A549 (cell line): ENCODE data around the gene SYTL1. TPM values are rescaled to one million over a fixed set of nuclear protein-coding genes. Genes with fewer than 3 reads are reported as not detected.

Experiments used
- ATAC-seq, 2 experiments: fragments of 200-7000 bp in 1 of 2; fragments of >200 bp in 1 of 2; cut with Nextera tagmentation in 1 of 2; cut with Tn5 transposase in 1 of 2; 3 replicates each; pipeline versions ENCODE4 v1.8.0 to v1.9.1; 2018 to 2020; ENCODE audit warnings: mild to moderate bottlenecking in 1 of 2, moderate library complexity in 1 of 2
- CTCF ChIA-PET: fragments of 300-600 bp; sonication (Branson Sonifier 250); formaldehyde crosslinking; extraction: SDS; loops from one replicate; lab custom pipeline; 2021; ENCODE audit warnings: antibody characterized with exemption, inconsistent platforms; lab: Yijun Ruan, JAX
- POLR2A ChIA-PET: fragments of 350-600 bp; formaldehyde crosslinking; extraction: SDS; loops from one replicate; lab custom pipeline; 2021; ENCODE audit warnings: antibody characterized with exemption, inconsistent platforms; lab: Yijun Ruan, JAX
- DNase-seq, 2 experiments: peaks; one replicate each; pipeline versions ENCODE4 v3.0.0 to v3.0.0-alpha.2; 2011 to 2016; ENCODE audit warnings: low read depth in 1 of 2, low spot score in 1 of 2
- FAIRE-seq: peaks from 2 replicates; lab custom pipeline; 2011; peaks lifted over from hg19 to GRCh38; lab: Jason Lieb, UNC
- H3K27ac ChIP-seq, 2 experiments: fragments of >200 bp; sonication (Bioruptor Twin); formaldehyde crosslinking; 3 replicates each; pipeline ENCODE4 v1.5.1; 2016 to 2017
- H3K4me1 ChIP-seq: fragments of >200 bp; sonication (Bioruptor Twin); formaldehyde crosslinking; 3 replicates; pipeline ENCODE4 v1.6.1; 2016
- H3K4me2 ChIP-seq: fragments of >200 bp; sonication (Bioruptor Twin); formaldehyde crosslinking; 3 replicates; pipeline ENCODE4 v1.6.1; 2016
- H3K4me3 ChIP-seq: fragments of >200 bp; sonication (Bioruptor Twin); formaldehyde crosslinking; 3 replicates; pipeline ENCODE4 v1.5.1; 2016
- H3K9me3 ChIP-seq: fragments of >200 bp; sonication (Bioruptor Twin); formaldehyde crosslinking; 3 replicates; pipeline ENCODE4 v1.6.1; 2016
- E2F6 ChIP-seq: IDR thresholded peaks from 2 replicates; pipeline ENCODE4 v1.6.1; 2012; ENCODE audit warnings: low read depth, borderline replicate concordance
- EP300 ChIP-seq, 2 experiments: fragments of >200 bp; sonication (Bioruptor Twin); formaldehyde crosslinking; IDR thresholded peaks; 2 replicates in 1 of 2; 3 replicates in 1 of 2; pipeline ENCODE4 v1.6.1; 2016 to 2017
- MAX ChIP-seq: IDR thresholded peaks from 2 replicates; pipeline ENCODE4 v1.6.1; 2012
- MAZ ChIP-seq: fragments of 150-350 bp; IDR thresholded peaks from 2 replicates; pipeline ENCODE4 v1.6.1; 2014; ENCODE audit warnings: antibody characterized with exemption, low read depth, low read length, borderline replicate concordance
- NFE2L2 ChIP-seq: fragments of 150-350 bp; conservative IDR thresholded peaks from 2 replicates; pipeline ENCODE4 v1.6.1; 2014; ENCODE audit warnings: low read length
- NPAS2 ChIP-seq: fragments of 250-450 bp; sonication (Bioruptor Pico); IDR thresholded peaks from 2 replicates; pipeline ENCODE4 v1.8.0; 2022; ENCODE audit warnings: mild to moderate bottlenecking, moderate library complexity, borderline replicate concordance
- PHF8 ChIP-seq: fragments of 200-600 bp; sonication (generic); IDR thresholded peaks from 2 replicates; pipeline ENCODE4 v1.6.1; 2016; ENCODE audit warnings: low read depth, mild to moderate bottlenecking, antibody characterized with exemption, moderate library complexity, borderline replicate concordance
- RARB ChIP-seq: fragments of 250-450 bp; sonication (Bioruptor Pico); IDR thresholded peaks from 2 replicates; pipeline ENCODE4 v1.8.0; 2021; ENCODE audit warnings: mild to moderate bottlenecking, moderate library complexity
- RCOR1 ChIP-seq: fragments of 150-350 bp; IDR thresholded peaks from 2 replicates; pipeline ENCODE4 v1.6.1; 2014; ENCODE audit warnings: antibody characterized with exemption, low read length, low read depth
- TP53 ChIP-seq: fragments of 250-450 bp; sonication (Bioruptor Pico); IDR thresholded peaks from 2 replicates; pipeline ENCODE4 v1.5.0; 2021; ENCODE audit warnings: mild to moderate bottlenecking, moderate library complexity
- ZFP36 ChIP-seq: fragments of 450-650 bp; IDR thresholded peaks from 2 replicates; pipeline ENCODE4 v1.6.1; 2014; ENCODE audit warnings: borderline replicate concordance; ENCODE audit not compliant: partially characterized antibody
- WGBS: methylation state at CpG from one replicate; pipeline ENCODE4 v1.1.6; 2017; ENCODE audit errors: missing lambda C conversion rate; 5-methylcytosine and 5-hydroxymethylcytosine counted together
- polyA plus RNA-seq, 4 experiments: library from polyadenylated mRNA; depleted of rRNA in 3 of 4; stranded (reverse); fragments of >200 nt; fragmentation: RNase III in 1 of 4; extraction: RNeasy Plus Mini Kit Qiagen cat#74134 plus additional on column Dnase treatment in 1 of 4; gene quantifications; 2 replicates in 3 of 4; 3 replicates in 1 of 4; pipeline ENCODE4 v1.2.3, GENCODE V29; 2011 to 2017
- TF ChIP-seq, protein P1 (sequence below): fragments of 150-350 bp; IDR thresholded peaks from 2 replicates; pipeline ENCODE4 v1.6.1; 2014; ENCODE audit warnings: low read depth, mild to moderate bottlenecking, low read length

The SYTL1 gene
- polyA plus RNA-seq, 2 of the 4 experiments (the other 2 are of a cell fraction), result 0.76 to 0.80 TPM

- POLR2A ChIA-PET, result no interaction called here
- Histone ChIP-seq H3K4me1 (peaks cover 25% of the 10 kb centered on the region), H3K4me2 (no peak overlapping the region), H3K9me3 (no peaks in the 10 kb centered on the region), H3K4me3 (no peak overlapping the region), H3K27ac (no peak overlapping the region)
- CTCF ChIA-PET, result interaction anchor here (0.9 to 7.2 kb wide), 5 partner anchors 12 to 301 kb away, joined by 3 to 41 read pairs (median 3); no protein-coding TSS in a partner anchor
- DNase-seq (no peak), ATAC-seq (no peak), FAIRE-seq (no peak)
- 91% methylated on average over 7 of the region's 8 CpGs for WGBS
- TF ChIP-seq RARB (CRISPR knock-in tag) (no peak), PHF8 (no peak), EP300 (IDR thresholded peaks at IDR 0.05) (no peak), NPAS2 (CRISPR knock-in tag) (no peak), ZFP36 (no peak), RCOR1 (no peak)
Observed at GRCh38 chr1:27346357-27346756, 4.5 kb downstream of the SYTL1 start.

DNA sequence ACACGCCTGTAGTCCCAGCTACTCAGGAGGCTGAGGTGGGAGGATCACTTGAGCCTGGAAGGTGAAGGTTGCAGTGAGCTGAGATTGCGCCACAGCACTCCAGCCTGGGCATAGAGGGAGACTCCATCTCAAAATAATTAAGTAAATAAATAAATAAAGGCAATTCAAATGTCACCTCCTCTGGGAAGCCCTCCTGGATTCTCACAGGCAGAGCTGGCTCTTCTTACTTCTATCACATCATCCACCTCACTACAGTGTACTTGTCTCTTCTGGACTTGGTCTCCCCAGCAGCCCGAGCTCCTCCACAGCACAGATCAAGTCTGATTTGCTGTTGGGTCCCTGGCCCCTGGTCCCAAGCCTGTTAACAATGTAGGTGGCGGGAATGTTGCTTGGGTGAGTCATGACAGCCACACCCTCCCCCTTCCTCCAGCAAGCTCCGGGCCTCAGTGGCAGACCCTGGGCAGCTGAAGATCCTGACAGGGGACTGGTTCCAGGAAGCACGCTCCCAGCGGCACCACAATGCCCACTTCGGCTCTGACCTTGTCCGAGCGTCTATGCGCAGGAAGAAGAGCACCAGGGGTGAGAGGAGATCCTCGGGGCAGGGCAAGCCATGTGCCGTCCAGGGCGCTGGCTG is 5.3 kb downstream of the SYTL1 start:
- ChIA-PET POLR2A (no interaction called here), CTCF (interaction anchor here (0.7 to 7.2 kb wide), 5 partner anchors 11 to 63 kb away, joined by 3 to 41 read pairs (median 3); no protein-coding TSS in a partner anchor)
- peaks cover 18% of the 10 kb centered on the region for H3K4me1 ChIP-seq
- no peak for DNase-seq
- TF ChIP-seq ZFP36 (peak; percentile 95), NFE2L2 (no peak), EP300 (IDR thresholded peaks at IDR 0.05) (no peak), RARB (CRISPR knock-in tag) (no peak)
- H3K9me3 ChIP-seq, result no peaks in the 10 kb centered on the region
- no peak for FAIRE-seq
- WGBS, result 91% methylated on average over 12 of the region's 14 CpGs
- peak overlapping the region in 1 of 2 experiments; percentile 32; a peak in 2 of 6 replicates for H3K27ac ChIP-seq
- H3K4me3 ChIP-seq, result no peak overlapping the region
- ATAC-seq, result no peak
- H3K4me2 ChIP-seq, result no peak overlapping the region

- Histone ChIP-seq H3K9me3 (no peaks in the 10 kb centered on the region), H3K4me1 (peaks cover 14% of the 10 kb centered on the region; the same call in 1 of the 3 replicates), H3K4me3 (peak overlapping the region; percentile 48), H3K4me2 (peak overlapping the region; percentile 96), H3K27ac (peak overlapping the region; percentile 78 to 89)
- DNase-seq, result peak; percentile 48 to 56
- ChIA-PET CTCF (interaction anchor here (0.7 to 12.1 kb wide), 6 partner anchors 9 to 39 kb away, joined by 3 to 134 read pairs (median 8); partner anchors contain the start of genes CD164L2, MAP3K6 and SYTL1), POLR2A (interaction anchor here (1.0 to 2.0 kb wide), 2 partner anchors 17 kb away, joined by 3 to 11 read pairs; partner anchors contain the start of gene MAP3K6)
- FAIRE-seq, result no peak
- peak; percentile 82 to 86 for ATAC-seq
- 36% methylated on average over 12 of the region's 51 CpGs for WGBS
- TF ChIP-seq TP53 (CRISPR knock-in tag) (no peak), E2F6 (peak; percentile 59; the same call in 1 of the 2 replicates), MAX (peak; percentile 61; the same call in 1 of the 2 replicates), MAZ (no peak)
- TF ChIP-seq, protein P1, sequence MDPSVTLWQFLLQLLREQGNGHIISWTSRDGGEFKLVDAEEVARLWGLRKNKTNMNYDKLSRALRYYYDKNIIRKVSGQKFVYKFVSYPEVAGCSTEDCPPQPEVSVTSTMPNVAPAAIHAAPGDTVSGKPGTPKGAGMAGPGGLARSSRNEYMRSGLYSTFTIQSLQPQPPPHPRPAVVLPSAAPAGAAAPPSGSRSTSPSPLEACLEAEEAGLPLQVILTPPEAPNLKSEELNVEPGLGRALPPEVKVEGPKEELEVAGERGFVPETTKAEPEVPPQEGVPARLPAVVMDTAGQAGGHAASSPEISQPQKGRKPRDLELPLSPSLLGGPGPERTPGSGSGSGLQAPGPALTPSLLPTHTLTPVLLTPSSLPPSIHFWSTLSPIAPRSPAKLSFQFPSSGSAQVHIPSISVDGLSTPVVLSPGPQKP, result no peak
Observed at GRCh38 chr1:27348861-27349783, 7.3 kb downstream of the SYTL1 start.
